Measurements from ENCODE around the gene PSENEN.
"Not testable (repeated sequence)": the region's sequence is repeated elsewhere in the genome, so short reads cannot be mapped to it uniquely, and the experiment has no call there.

PSENEN gene

DNA sequence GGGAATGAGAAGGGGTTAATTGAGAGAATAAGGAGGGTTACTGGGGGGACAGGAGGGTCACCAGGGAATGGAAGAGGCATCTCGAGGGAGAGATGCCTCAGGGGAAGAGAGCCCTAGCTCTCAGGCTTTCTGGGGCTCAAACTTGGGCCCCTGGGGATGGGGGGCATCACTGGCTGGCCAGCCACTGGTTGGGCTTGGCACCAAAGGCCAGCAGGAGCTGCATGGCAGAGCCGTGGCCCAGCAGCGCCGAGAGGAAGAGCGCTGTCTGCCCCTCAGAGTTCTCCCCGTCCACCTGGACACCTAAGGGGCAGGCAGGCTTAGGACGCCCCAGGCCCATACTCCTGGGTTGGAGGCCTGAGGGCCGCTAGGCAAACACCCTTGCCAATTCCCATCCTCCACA, 47.4 kb downstream of the PSENEN start:
- Histone ChIP-seq H3K9ac (ENCODE audit: low read length) (no peak overlapping the region), H3K18ac (ENCODE audit: low read length) (no peak overlapping the region), H4K8ac (ENCODE audit: low read depth, low read length) (no peak overlapping the region), H3K4me1 (ENCODE audit: control insufficient read depth, low read depth, low read length) (peaks cover 2% of the 10 kb centered on the region), H4K5ac (ENCODE audit: low read length) (no peak overlapping the region), H3K27ac (ENCODE audit: low read depth, low read length) (no peak overlapping the region), H3K23ac (ENCODE audit: low read length) (no peak overlapping the region), H3K79me1 (ENCODE audit: low read length) (no peaks in the 10 kb centered on the region), H2BK15ac (replicated peaks; ENCODE audit: low read depth) (no peak overlapping the region), H3K4me2 (ENCODE audit: low read length) (no peak overlapping the region), H3K36me3 (ENCODE audit: control insufficient read depth, insufficient read depth, low read length) (no peaks in the 10 kb centered on the region), H3K27me3 (ENCODE audit: insufficient read depth, low read length, poor library complexity) (peaks cover 7% of the 10 kb centered on the region), H3K4ac (ENCODE audit: low read depth, low read length) (no peak overlapping the region), H3K4me3 (ENCODE audit: low read length) (no peak overlapping the region), H2AK5ac (ENCODE audit: low read length) (no peak overlapping the region), H2BK120ac (ENCODE audit: low read depth, low read length) (no peak overlapping the region), H3K56ac (ENCODE audit: low read length) (no peak overlapping the region), H2BK5ac (ENCODE audit: low read length) (no peak overlapping the region), H3K79me2 (ENCODE audit: control insufficient read depth, insufficient read depth, low read length) (no peaks in the 10 kb centered on the region)
- DNase-seq, result no peak
- WGBS (ENCODE audit: extremely low coverage, insufficient coverage, low lambda C conversion rate), result no CpG with 5 or more reads among the region's 8 CpGs

DNA sequence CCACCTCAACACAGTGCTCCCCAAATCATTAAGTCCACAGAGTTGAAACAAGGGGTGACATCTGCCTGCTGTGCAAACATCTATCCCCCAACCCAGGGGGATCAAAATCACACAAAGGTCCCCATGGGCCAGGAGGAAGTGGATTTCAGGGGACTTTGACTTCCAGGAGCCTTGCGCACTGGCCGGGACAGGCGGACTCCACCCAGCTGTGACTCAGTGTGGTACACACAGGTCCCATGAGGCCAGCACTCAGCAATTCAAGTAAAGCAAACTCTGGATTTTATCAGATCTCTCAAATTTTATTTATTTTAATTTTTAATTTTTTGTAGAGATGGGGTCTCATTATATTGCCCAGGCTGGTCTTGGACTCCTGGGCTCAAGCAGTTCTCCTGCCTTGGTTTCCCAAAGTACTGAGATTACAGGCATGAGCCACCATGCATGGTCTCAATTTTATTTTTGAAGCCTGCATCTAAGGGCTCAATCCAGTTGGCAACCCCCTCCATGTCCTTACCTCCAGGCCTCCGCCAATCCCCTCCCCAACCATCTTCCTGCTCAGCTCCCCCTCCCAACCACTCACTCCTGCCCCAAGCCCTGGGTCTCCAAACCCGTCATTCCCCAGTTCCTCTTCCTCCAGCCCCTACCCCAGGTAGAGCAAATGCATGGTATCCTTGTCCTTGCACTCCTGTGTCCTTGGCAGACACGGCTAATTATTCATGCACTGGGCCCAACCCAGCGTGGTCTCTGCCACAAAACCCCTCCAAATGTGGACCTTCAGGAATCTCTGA, 48.1 kb downstream of the PSENEN start:
- H3K4me1 ChIP-seq (ENCODE audit: control insufficient read depth, low read depth, low read length), result peaks cover 2% of the 10 kb centered on the region
- no peak overlapping the region for H4K8ac ChIP-seq (ENCODE audit: low read depth, low read length)
- no peak overlapping the region for H3K4me2 ChIP-seq (ENCODE audit: low read length)
- H3K79me1 ChIP-seq (ENCODE audit: low read length), result no peaks in the 10 kb centered on the region
- no peaks in the 10 kb centered on the region for H3K79me2 ChIP-seq (ENCODE audit: control insufficient read depth, insufficient read depth, low read length)
- H3K4ac ChIP-seq (ENCODE audit: low read depth, low read length), result no peak overlapping the region
- no CpG with 5 or more reads among the region's 7 CpGs for WGBS (ENCODE audit: extremely low coverage, insufficient coverage, low lambda C conversion rate)
- H3K36me3 ChIP-seq (ENCODE audit: control insufficient read depth, insufficient read depth, low read length), result no peaks in the 10 kb centered on the region
- H3K56ac ChIP-seq (ENCODE audit: low read length), result no peak overlapping the region
- no peak overlapping the region for H3K27ac ChIP-seq (ENCODE audit: low read depth, low read length)
- H2BK15ac ChIP-seq (replicated peaks; ENCODE audit: low read depth), result no peak overlapping the region
- no peak overlapping the region for H3K23ac ChIP-seq (ENCODE audit: low read length)
- DNase-seq, result no peak
- no peak overlapping the region for H4K5ac ChIP-seq (ENCODE audit: low read length)
- no peak overlapping the region for H2BK5ac ChIP-seq (ENCODE audit: low read length)
- H3K9ac ChIP-seq (ENCODE audit: low read length), result no peak overlapping the region
- H3K18ac ChIP-seq (ENCODE audit: low read length), result no peak overlapping the region
- no peak overlapping the region for H2AK5ac ChIP-seq (ENCODE audit: low read length)
- peaks cover 7% of the 10 kb centered on the region for H3K27me3 ChIP-seq (ENCODE audit: insufficient read depth, low read length, poor library complexity)
- H3K4me3 ChIP-seq (ENCODE audit: low read length), result no peak overlapping the region
- H2BK120ac ChIP-seq (ENCODE audit: low read depth, low read length), result no peak overlapping the region

DNA sequence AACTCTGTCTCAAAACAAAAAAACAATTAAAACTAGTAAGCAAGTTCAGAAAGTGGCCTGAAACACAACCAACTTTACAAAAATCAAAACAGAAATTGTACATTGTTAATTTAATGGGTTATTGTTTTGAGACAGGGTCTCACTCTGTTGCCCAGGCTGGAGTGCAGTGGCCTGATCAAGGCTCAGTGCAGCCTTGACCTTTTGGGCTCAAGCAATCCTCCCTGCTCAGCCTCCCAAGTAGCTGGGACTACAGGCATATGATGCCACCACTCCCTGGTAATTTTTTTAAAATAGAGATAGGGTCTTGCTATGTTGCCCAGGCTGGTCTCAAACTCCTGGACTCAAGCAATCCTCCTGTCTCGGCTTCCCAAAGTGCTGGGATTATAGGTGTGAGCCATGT, 50.1 kb downstream of the PSENEN start:
- not testable (repeated sequence) for H4K5ac ChIP-seq (ENCODE audit: low read length); DNase-seq; H2BK15ac ChIP-seq (replicated peaks; ENCODE audit: low read depth); H4K8ac ChIP-seq (ENCODE audit: low read depth, low read length); H3K9ac ChIP-seq (ENCODE audit: low read length); H3K56ac ChIP-seq (ENCODE audit: low read length); H3K27ac ChIP-seq (ENCODE audit: low read depth, low read length); H3K27me3 ChIP-seq (ENCODE audit: insufficient read depth, low read length, poor library complexity); H2AK5ac ChIP-seq (ENCODE audit: low read length); H3K23ac ChIP-seq (ENCODE audit: low read length); H2BK120ac ChIP-seq (ENCODE audit: low read depth, low read length); H3K4me1 ChIP-seq (ENCODE audit: control insufficient read depth, low read depth, low read length); H3K4ac ChIP-seq (ENCODE audit: low read depth, low read length); H3K4me3 ChIP-seq (ENCODE audit: low read length); H3K36me3 ChIP-seq (ENCODE audit: control insufficient read depth, insufficient read depth, low read length); H3K79me2 ChIP-seq (ENCODE audit: control insufficient read depth, insufficient read depth, low read length); H2BK5ac ChIP-seq (ENCODE audit: low read length); H3K79me1 ChIP-seq (ENCODE audit: low read length); H3K18ac ChIP-seq (ENCODE audit: low read length); H3K4me2 ChIP-seq (ENCODE audit: low read length)
- WGBS (ENCODE audit: extremely low coverage, insufficient coverage, low lambda C conversion rate), result no CpG with 5 or more reads among the region's 1 CpG
